HEK293T (cell line): ENCODE data around the gene UGGT2.

Source experiments
- CTCF ChIA-PET: fragments of 350-600 bp; formaldehyde crosslinking; extraction: SDS; loops from one replicate; lab custom pipeline; 2021; ENCODE audit warnings: antibody characterized with exemption, inconsistent platforms; lab: Yijun Ruan, JAX
- POLR2A ChIA-PET: fragments of 350-600 bp; formaldehyde crosslinking; extraction: SDS; loops from one replicate; lab custom pipeline; 2020; ENCODE audit warnings: antibody characterized with exemption, inconsistent platforms; lab: Yijun Ruan, JAX
- DNase-seq: peaks from one replicate; pipeline ENCODE4 v3.0.0; 2012; ENCODE audit warnings: mixed read lengths; ENCODE audit errors: extremely low spot score
- ARNT ChIP-seq: fragments of 450-650 bp; IDR thresholded peaks from 2 replicates; pipeline ENCODE4 v1.6.1; 2017; ENCODE audit warnings: mild to moderate bottlenecking
- BHLHE40 ChIP-seq: fragments of 450-650 bp; IDR thresholded peaks from 2 replicates; pipeline ENCODE4 v1.6.1; 2016; ENCODE audit warnings: mild to moderate bottlenecking, moderate library complexity, borderline replicate concordance
- CTBP1 ChIP-seq: fragments of 450-650 bp; IDR thresholded peaks from 2 replicates; pipeline ENCODE4 v1.6.1; 2016; ENCODE audit warnings: borderline replicate concordance
- ELF4 ChIP-seq: fragments of 450-650 bp; IDR thresholded peaks from 2 replicates; pipeline ENCODE4 v1.6.1; 2017; ENCODE audit warnings: antibody characterized with exemption
- FOXA1 ChIP-seq: fragments of 450-650 bp; IDR thresholded peaks from 2 replicates; pipeline ENCODE4 v1.6.1; 2016; ENCODE audit warnings: mild to moderate bottlenecking
- FOXK2 ChIP-seq: fragments of 450-650 bp; IDR thresholded peaks from 2 replicates; pipeline ENCODE4 v1.6.1; 2016; ENCODE audit warnings: mild to moderate bottlenecking
- FOXM1 ChIP-seq: fragments of 450-650 bp; IDR thresholded peaks from 2 replicates; pipeline ENCODE4 v1.6.1; 2017; ENCODE audit warnings: mild to moderate bottlenecking, borderline replicate concordance
- HDGF ChIP-seq: fragments of 450-650 bp; IDR thresholded peaks from 2 replicates; pipeline ENCODE4 v1.6.1; 2017; ENCODE audit warnings: antibody characterized with exemption, borderline replicate concordance
- L3MBTL2 ChIP-seq: fragments of 450-650 bp; conservative IDR thresholded peaks from 2 replicates; pipeline ENCODE4 v1.6.1; 2016; ENCODE audit warnings: mild to moderate bottlenecking
- LEF1 ChIP-seq: fragments of 450-650 bp; IDR thresholded peaks from 2 replicates; pipeline ENCODE4 v1.6.1; 2017; ENCODE audit warnings: mild to moderate bottlenecking, borderline replicate concordance
- NFRKB ChIP-seq: fragments of 450-650 bp; IDR thresholded peaks from 2 replicates; pipeline ENCODE4 v1.6.1; 2016; ENCODE audit warnings: mild to moderate bottlenecking, moderate library complexity
- PKNOX1 ChIP-seq: fragments of 450-650 bp; IDR thresholded peaks from 2 replicates; pipeline ENCODE4 v1.6.1; 2016
- SP1 ChIP-seq: fragments of 450-650 bp; IDR thresholded peaks from 2 replicates; pipeline ENCODE4 v1.6.1; 2017
- SUZ12 ChIP-seq: fragments of 450-650 bp; IDR thresholded peaks from 2 replicates; pipeline ENCODE4 v1.6.1; 2016; ENCODE audit warnings: mild to moderate bottlenecking
- TARDBP ChIP-seq: fragments of 450-650 bp; IDR thresholded peaks from 2 replicates; pipeline ENCODE4 v1.6.1; 2016
- ZNF384 ChIP-seq: fragments of 450-650 bp; IDR thresholded peaks from 2 replicates; pipeline ENCODE4 v1.6.1; 2016

UGGT2 gene

GRCh38 chr13:95968906-95969305, 84.3 kb downstream of the UGGT2 start:
- ChIA-PET CTCF (interaction anchor here (0.6 kb wide), 1 partner anchor 48 kb away, joined by 5 read pairs; no protein-coding TSS in a partner anchor), POLR2A (no interaction called here)
- no peak for TF ChIP-seq TARDBP
- no peak for TF ChIP-seq PKNOX1
- TF ChIP-seq CTBP1, result no peak
- TF ChIP-seq SP1, result no peak
- TF ChIP-seq HDGF, result no peak
- no peak for TF ChIP-seq NFRKB
- no peak for TF ChIP-seq LEF1
- TF ChIP-seq FOXK2, result no peak
- TF ChIP-seq L3MBTL2, result no peak
- no peak for TF ChIP-seq FOXA1
- no peak for TF ChIP-seq ELF4
- no peak for TF ChIP-seq FOXM1
- no peak for TF ChIP-seq SUZ12
- TF ChIP-seq ZNF384, result no peak
- TF ChIP-seq ARNT, result no peak
- no peak for TF ChIP-seq BHLHE40
- no peak for DNase-seq

- CTCF ChIA-PET, result no interaction called here
- POLR2A ChIA-PET, result no interaction called here
- TF ChIP-seq BHLHE40 (no peak), TARDBP (no peak), ELF4 (no peak), FOXK2 (no peak), NFRKB (no peak), FOXM1 (no peak), ARNT (no peak), ZNF384 (no peak), HDGF (no peak)
- DNase-seq, result no peak
Observed at GRCh38 chr13:95957331-95957730, 95.9 kb downstream of the UGGT2 start.

- CTCF ChIA-PET, result no interaction called here
- POLR2A ChIA-PET, result no interaction called here
- no peak for DNase-seq
- TF ChIP-seq ARNT (no peak), BHLHE40 (no peak), SUZ12 (no peak), TARDBP (no peak), HDGF (no peak), SP1 (no peak), ELF4 (no peak), FOXK2 (no peak), NFRKB (no peak), L3MBTL2 (no peak), ZNF384 (no peak), FOXM1 (no peak), PKNOX1 (no peak), CTBP1 (no peak), FOXA1 (no peak), LEF1 (no peak)
Observed at GRCh38 chr13:95956589-95957148, 96.5 kb downstream of the UGGT2 start.

GRCh38 chr13:95955719-95956118, 97.5 kb downstream of the UGGT2 start:
- no peak for DNase-seq
- CTCF ChIA-PET, result no interaction called here
- POLR2A ChIA-PET, result no interaction called here
- TF ChIP-seq CTBP1, result no peak
- no peak for TF ChIP-seq FOXA1
- TF ChIP-seq FOXK2, result no peak
- TF ChIP-seq L3MBTL2, result no peak
- no peak for TF ChIP-seq HDGF

GRCh38 chr13:95955255-95955654, 97.9 kb downstream of the UGGT2 start:
- no peak for DNase-seq
- CTCF ChIA-PET, result no interaction called here
- TF ChIP-seq PKNOX1, result no peak
- TF ChIP-seq HDGF, result no peak
- TF ChIP-seq ELF4, result no peak
- no peak for TF ChIP-seq FOXK2
- no peak for TF ChIP-seq CTBP1
- no peak for TF ChIP-seq L3MBTL2
- no peak for TF ChIP-seq TARDBP
- no peak for TF ChIP-seq LEF1
- no peak for TF ChIP-seq SP1
- TF ChIP-seq BHLHE40, result no peak
- TF ChIP-seq FOXM1, result no peak
- POLR2A ChIA-PET, result no interaction called here

- DNase-seq, result no peak
- ChIA-PET CTCF (no interaction called here), POLR2A (no interaction called here)
- TF ChIP-seq SUZ12 (no peak), CTBP1 (no peak), PKNOX1 (no peak), BHLHE40 (no peak), L3MBTL2 (no peak), NFRKB (no peak), FOXK2 (no peak), FOXA1 (no peak), HDGF (no peak), ARNT (no peak), TARDBP (no peak)
Observed at GRCh38 chr13:95954266-95954665, 98.9 kb downstream of the UGGT2 start.
